Stimulated activated CD4-positive, alpha-beta T cell treated with anti-CD3 and anti-CD28 coated beads, Interleukin-4, amount 100 ng/mL, for 4 hours (primary cell): ENCODE results near the gene C20orf141.
"Not testable (repeated sequence)": the region's sequence is repeated elsewhere in the genome, so short reads cannot be mapped to it uniquely, and the experiment has no call there.

ENCODE experiments used
- DNase-seq, 2 experiments: peaks; one replicate each; pipeline ENCODE4 v3.0.0-alpha.2; 2020

Gene C20orf141

GRCh38 chr20:2799688-2800520 is 14.9 kb upstream of the C20orf141 start:
- no peak for DNase-seq

DNA sequence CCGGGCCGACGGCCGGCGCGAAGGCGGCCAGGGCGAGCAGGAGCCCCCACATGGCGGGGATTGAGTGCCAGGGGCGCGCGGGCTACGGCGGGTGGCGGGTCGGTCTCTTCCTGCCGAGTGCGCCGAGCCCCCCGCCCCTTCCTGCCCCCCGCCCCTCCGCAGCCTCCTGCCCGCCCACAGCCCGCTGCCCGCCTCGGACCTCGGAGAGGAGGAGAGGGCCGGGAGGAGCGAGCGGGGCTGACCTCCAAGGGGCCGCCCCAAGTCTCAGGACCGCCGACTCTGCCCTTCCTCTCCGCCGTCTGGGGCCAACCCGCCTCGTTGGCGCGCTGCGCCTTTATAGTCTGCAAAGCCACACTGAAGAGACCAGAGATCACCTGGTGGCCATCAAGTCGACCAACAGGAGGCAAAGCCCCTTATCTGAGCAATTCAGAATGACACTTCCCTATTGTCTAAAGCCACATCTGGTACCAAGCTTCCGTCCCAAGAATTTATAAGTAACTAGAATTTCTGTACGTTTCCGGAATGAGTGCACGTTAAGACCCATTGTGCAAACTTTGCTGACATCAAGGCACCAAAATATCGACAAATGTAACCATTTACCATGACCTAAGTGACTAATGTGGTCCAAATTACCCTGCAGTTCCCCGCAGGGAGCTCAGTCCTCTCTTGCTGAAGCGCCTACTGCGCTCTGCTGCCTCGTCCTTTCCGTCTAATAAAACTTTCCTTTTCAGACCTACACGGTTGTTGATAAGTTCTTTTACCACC is 14.1 kb upstream of the C20orf141 start, which contains the start of gene CPXM1:
Gene CPXM1 (minus strand): TSS at position 107 of the 765 bp plus-strand sequence. CDS start 55 bp downstream, at position 52.
- no peak for DNase-seq

GRCh38 chr20:2801286-2801728 is 13.5 kb upstream of the C20orf141 start:
- DNase-seq = no peak

DNA sequence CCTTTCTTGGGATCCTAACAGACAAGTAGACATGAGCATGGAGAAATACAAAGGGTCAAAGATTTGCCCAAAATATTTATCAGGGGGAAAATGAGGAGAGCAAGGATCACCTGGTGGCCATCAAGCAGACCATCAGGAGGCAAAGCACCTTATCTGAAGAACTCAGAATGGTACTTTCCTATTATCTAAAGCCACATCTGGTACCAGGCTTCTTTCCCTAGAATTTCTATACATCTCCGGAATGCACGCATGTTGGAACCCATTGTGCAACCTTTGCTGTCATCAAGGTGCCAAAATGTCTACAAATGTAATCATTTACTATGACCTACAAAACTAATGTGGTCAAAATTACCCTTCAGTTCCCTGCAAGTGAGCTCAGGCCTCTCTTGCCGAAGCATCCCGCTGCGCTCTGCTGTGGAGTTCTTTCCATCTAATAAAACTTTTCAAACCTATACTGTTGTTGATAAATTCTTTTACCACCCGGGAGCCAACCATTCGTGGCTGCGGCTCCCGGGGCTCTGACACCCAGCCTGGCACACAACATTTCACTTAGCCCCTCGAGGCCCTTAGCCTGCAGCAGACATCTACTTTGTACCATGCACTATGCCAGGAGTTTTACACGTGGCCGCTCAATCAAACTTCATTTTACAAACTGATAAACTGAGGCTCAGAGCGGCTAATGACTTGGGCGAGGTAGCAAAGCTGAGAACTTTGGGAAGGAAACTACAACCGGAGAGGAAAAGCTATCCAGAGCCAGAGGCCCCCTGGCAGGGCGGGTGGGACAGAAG is 10.6 kb upstream of the C20orf141 start:
- no peak for DNase-seq

GRCh38 chr20:2804852-2805688 is 9.7 kb upstream of the C20orf141 start:
- no peak for DNase-seq

- DNase-seq = no peak
These were observed 9.0 kb upstream of the C20orf141 start for GRCh38 chr20:2805689-2806350.

GRCh38 chr20:2806351-2806701 is 8.5 kb upstream of the C20orf141 start:
- DNase-seq = no peak

DNA sequence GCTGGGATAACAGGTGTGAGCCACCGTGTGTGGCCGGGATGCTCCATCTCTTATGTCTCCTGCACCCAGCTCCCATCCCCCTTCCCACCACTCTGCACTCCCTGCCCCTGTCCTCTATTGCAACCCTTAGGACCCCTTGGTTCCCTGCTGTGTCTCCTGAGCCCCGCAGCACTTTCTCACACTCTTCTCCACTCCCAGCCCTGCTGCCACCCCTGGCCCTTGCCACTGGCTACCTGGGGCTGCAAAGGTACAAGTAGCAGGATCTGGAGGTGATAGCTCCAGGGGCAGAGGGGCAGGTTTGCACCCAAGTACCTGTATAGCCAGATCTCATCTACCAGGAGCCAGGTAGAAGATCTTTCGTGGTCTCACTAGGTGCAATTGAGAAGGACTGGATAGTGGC is 7.8 kb upstream of the C20orf141 start:
- DNase-seq = no peak

- not testable (repeated sequence) for DNase-seq
These were observed 6.9 kb upstream of the C20orf141 start for GRCh38 chr20:2807929-2808328.

- no peak for DNase-seq
These were observed 5.1 kb upstream of the C20orf141 start for GRCh38 chr20:2809690-2810089.

DNA sequence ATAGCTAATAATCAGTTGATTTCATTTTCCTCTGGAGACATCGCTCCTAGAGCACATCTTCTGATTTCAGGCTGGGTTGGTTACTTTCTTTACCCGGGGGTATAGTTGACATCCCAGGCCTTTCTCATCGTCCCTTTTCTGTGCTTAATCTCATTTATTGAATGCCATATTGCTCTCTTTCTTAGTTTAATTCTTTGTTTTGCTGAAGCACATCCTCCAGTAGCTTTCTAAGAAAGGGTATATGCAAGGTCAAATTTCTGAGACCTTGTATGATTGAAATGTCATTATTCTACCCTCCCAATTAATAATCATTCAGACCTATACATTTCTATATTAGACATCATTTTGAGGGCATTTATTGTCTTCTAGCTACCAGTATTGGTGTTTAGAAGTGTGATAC is 2.6 kb upstream of the C20orf141 start:
- no peak for DNase-seq

- DNase-seq = no peak
These were observed 711 bp upstream of the C20orf141 start for GRCh38 chr20:2814076-2814475.

DNA sequence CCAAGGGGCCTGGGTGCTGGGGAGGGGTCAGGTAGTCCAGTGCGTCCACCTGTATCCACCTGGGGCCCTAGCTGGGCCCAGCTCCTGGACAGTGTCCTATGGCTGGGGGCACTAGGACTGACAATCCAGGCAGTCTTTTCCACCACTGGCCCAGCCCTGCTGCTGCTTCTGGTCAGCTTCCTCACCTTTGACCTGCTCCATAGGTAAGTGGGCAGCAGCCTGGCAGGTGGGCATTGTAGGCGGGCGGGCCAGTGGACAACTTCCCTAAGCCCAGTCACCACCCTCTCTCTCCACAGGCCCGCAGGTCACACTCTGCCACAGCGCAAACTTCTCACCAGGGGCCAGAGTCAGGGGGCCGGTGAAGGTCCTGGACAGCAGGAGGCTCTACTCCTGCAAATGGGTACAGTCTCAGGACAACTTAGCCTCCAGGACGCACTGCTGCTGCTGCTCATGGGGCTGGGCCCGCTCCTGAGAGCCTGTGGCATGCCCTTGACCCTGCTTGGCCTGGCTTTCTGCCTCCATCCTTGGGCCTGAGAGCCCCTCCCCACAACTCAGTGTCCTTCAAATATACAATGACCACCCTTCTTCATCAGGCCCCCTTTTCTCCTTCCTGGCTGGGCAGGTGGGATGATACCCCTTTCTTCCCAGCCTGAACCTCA is 584 bp downstream of the C20orf141 start:
- DNase-seq = no peak

- no peak for DNase-seq
These were observed 1.3 kb downstream of the C20orf141 start, which contains the start of gene TMEM239 for GRCh38 chr20:2816030-2816582. TSS of gene TMEM239 (plus strand) at chr20:2816364. CDS start at chr20:2816555, 191 bp downstream.

DNA sequence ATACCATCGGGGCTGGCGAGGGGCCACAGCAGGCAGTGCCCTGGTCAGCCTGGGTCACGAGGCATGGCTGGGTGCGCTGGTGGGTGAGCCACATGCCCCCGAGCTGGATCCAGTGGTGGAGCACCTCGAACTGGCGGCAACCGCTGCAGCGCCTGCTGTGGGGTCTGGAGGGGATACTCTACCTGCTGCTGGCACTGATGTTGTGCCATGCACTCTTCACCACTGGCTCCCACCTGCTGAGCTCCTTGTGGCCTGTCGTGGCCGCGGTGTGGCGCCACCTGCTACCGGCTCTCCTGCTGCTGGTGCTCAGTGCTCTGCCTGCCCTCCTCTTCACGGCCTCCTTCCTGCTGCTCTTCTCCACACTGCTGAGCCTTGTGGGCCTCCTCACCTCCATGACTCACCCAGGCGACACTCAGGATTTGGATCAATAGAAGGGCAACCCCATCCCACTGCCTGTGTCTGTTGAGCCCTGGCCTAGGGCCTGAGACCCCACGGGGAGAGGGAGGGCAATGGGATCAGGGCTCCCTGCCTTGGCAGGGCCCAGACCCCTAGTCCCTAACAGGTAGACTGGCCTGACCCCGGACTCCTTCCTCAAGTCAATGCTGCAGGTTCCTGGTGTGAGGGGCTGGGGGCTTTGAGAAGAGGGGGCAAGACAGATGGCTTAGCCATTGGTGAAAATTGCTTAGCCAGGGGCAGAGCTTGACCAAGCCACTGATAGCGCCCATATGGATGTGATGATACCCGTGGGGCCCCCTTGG is 2.0 kb downstream of the C20orf141 start:
- DNase-seq = no peak

GRCh38 chr20:2817341-2817726 is 2.5 kb downstream of the C20orf141 start:
- no peak for DNase-seq

DNA sequence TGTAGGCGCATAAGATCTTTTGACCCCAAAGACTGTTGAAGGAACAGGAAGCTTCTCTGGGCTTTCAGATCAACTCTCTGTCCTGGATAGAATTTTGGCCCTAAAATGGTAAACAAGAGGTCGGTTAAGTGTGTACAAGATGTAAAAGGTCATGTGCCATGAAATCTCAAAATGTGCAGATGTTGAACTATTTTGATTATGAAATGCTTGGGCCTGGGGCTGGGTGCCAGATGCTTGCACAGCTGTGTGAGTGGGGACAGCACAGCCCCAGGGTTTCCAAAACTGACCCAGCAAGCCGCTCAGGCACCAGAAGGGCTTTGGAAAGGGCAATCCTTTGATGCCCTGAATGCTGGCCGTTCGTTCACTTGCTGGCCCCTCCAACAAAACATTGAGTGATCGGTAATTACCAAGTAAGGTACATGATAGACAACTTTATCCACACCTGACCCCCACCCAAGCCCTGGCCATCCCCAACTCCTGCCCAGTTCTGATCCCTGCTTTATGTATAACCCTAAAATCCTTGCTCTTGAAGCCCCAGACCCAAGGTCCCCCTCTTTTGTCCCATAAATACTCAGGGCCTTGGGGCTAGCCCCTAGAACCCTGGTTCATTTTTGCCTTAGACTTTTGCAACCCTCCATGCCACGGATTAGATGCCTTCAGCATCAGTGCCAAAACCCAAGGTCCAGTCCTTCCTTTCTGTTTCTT is 3.3 kb downstream of the C20orf141 start:
- DNase-seq = no peak

DNA sequence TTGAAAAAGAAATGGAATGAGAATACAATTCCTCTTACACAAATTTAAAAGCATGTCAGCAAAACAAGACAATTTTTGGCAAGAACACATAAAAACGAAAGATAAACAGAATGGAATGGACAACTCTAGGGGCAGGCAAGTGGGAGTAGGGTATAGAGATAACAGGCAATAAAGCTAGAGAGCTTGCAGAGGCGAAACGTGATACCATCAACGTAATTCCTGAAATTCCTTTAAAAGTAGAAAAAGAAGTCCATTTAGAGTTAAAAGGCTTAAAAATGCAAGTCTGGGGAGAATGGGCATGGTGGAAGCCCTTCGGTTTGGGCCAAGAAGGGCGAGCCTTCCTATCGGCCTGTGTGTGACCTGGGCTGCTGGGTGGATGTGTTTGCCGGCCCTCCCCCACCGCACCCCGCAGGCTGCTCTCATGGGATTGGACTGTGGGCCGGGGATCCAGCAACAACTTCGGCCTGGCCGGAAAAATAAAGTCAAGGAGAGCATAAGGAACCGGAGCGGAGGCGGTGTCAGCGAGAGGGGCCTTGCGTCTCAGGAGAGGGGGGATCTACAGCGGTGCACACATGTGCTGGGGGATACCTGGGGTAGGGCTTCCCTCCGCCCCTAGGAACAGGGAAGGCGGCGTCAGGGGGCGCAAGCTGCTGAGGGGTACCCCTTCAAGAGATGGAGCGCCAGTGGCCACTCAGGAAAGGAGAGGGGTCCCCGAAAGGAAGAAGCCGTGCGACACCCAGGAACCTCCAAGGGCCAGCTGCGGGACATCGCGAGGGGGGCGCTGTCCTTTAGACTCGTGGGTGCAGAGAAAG is 5.5 kb downstream of the C20orf141 start:
- DNase-seq = no peak
